GM12878 (cell line): ENCODE data around the gene SLC6A2. TPM values are rescaled to one million over a fixed set of nuclear protein-coding genes. Genes with fewer than 3 reads are reported as not detected.

Experiments
- ATAC-seq: fragments of 200-7000 bp; cut with Tn5 transposase; 3 replicates; pipeline ENCODE4 v1.9.1; 2020; ENCODE audit warnings: mild to moderate bottlenecking, moderate library complexity
- BruUV-seq: library from RNA; stranded (reverse); fragments of 400-500 nt; replicated peaks from 2 replicates; lab custom pipeline; 2021; lab: Mats Ljungman, UMichigan
- CTCF ChIA-PET: fragments of 300-600 bp; sonication (Branson Sonifier 250); formaldehyde crosslinking; extraction: SDS; loops from one replicate; lab custom pipeline; 2021; ENCODE audit warnings: inconsistent platforms; lab: Yijun Ruan, JAX
- POLR2A ChIA-PET: fragments of 350-600 bp; formaldehyde crosslinking; extraction: SDS; loops from one replicate; lab custom pipeline; 2021; ENCODE audit warnings: inconsistent platforms; lab: Charles Lee
- RAD21 ChIA-PET: fragments of 300-600 bp; sonication (Branson Sonifier 250); formaldehyde crosslinking; loops from one replicate; lab custom pipeline; 2023; ENCODE audit warnings: antibody characterized with exemption; ENCODE audit not compliant: unreplicated experiment; lab: Charles Lee
- SMC1A ChIA-PET: fragments of 300-600 bp; sonication (Branson Sonifier 250); formaldehyde crosslinking; loops from one replicate; lab custom pipeline; 2023; ENCODE audit not compliant: unreplicated experiment, uncharacterized antibody; lab: Charles Lee
- DNase-seq: peaks from one replicate; pipeline ENCODE4 v3.0.0-alpha.2; 2011; ENCODE audit warnings: low read depth, low spot score
- FAIRE-seq: peaks from 3 replicates; lab custom pipeline; 2011; peaks lifted over from hg19 to GRCh38; lab: Jason Lieb, UNC
- H2AFZ ChIP-seq: 2 replicates; pipeline ENCODE4 v1.6.0; 2011; ENCODE audit warnings: low read depth, low read length, control low read depth; ENCODE audit not compliant: control insufficient read depth
- H3K27ac ChIP-seq: 2 replicates; pipeline ENCODE4 v1.5.1; 2011; ENCODE audit warnings: control low read depth; ENCODE audit not compliant: control insufficient read depth, insufficient read depth
- H3K27me3 ChIP-seq, 2 experiments: replicated peaks in 1 of 2; 2 replicates each; pipeline versions ENCODE4 v1.6.0 to v1.6.1; 2011; ENCODE audit warnings: low read length in 1 of 2; ENCODE audit not compliant: control insufficient read depth in 2 of 2, insufficient read depth in 2 of 2
- H3K36me3 ChIP-seq, 2 experiments: 2 replicates each; pipeline ENCODE4 v1.5.1; 2011; ENCODE audit warnings: low read length in 1 of 2; ENCODE audit not compliant: control insufficient read depth in 2 of 2, insufficient read depth in 2 of 2
- H3K4me1 ChIP-seq: 2 replicates; pipeline ENCODE4 v1.6.1; 2011; ENCODE audit warnings: mild to moderate bottlenecking, low read length, moderate library complexity, mixed read lengths; ENCODE audit not compliant: control insufficient read depth, insufficient read depth
- H3K4me2 ChIP-seq: 2 replicates; pipeline ENCODE4 v1.6.0; 2011; ENCODE audit warnings: control low read depth; ENCODE audit not compliant: control insufficient read depth, insufficient read depth
- H3K4me3 ChIP-seq: fragments of 200-600 bp; sonication (generic); 2 replicates; pipeline ENCODE4 v1.5.1; 2016
- H3K79me2 ChIP-seq: 2 replicates; pipeline ENCODE4 v1.6.0; 2011; ENCODE audit warnings: low read length; ENCODE audit not compliant: control insufficient read depth, insufficient read depth
- H3K9ac ChIP-seq: 2 replicates; pipeline ENCODE4 v1.8.0; 2011; ENCODE audit warnings: low read length, control low read depth, mixed read lengths; ENCODE audit not compliant: control insufficient read depth, insufficient read depth
- H3K9me3 ChIP-seq: replicated peaks from 3 replicates; pipeline ENCODE4 v1.5.1; 2011; ENCODE audit warnings: mild to moderate bottlenecking, low read length; ENCODE audit not compliant: control insufficient read depth, insufficient read depth
- H4K20me1 ChIP-seq: 2 replicates; pipeline ENCODE4 v1.6.0; 2011; ENCODE audit not compliant: control insufficient read depth, insufficient read depth
- BRCA1 ChIP-seq: IDR thresholded peaks from 2 replicates; pipeline ENCODE4 v1.6.1; 2011; ENCODE audit warnings: low read depth, low read length, improper control_type of control experiment
- CREB1 ChIP-seq: IDR thresholded peaks from 2 replicates; pipeline ENCODE4 v1.6.1; 2012; ENCODE audit warnings: low read depth, mild to moderate bottlenecking, inconsistent platforms
- IRF4 ChIP-seq: IDR thresholded peaks from 2 replicates; pipeline ENCODE4 v1.6.1; 2011; ENCODE audit warnings: low read depth, low read length
- PAX5 ChIP-seq: IDR thresholded peaks from 2 replicates; pipeline ENCODE4 v1.6.1; 2011; ENCODE audit warnings: low read depth, low read length, borderline replicate concordance
- POLR2A ChIP-seq: IDR thresholded peaks from 2 replicates; pipeline ENCODE4 v1.6.1; 2011; ENCODE audit warnings: low read depth, mild to moderate bottlenecking, low read length
- POLR2AphosphoS5 ChIP-seq: IDR thresholded peaks from 2 replicates; pipeline ENCODE4 v1.6.1; 2011; ENCODE audit warnings: mild to moderate bottlenecking, low read length, inconsistent platforms
- SIN3A ChIP-seq: IDR thresholded peaks from 2 replicates; pipeline ENCODE4 v1.6.1; 2012; ENCODE audit warnings: low read depth, low read length, improper control_type of control experiment
- SMAD1 ChIP-seq: fragments of 450-650 bp; IDR thresholded peaks from 2 replicates; pipeline ENCODE4 v1.6.1; 2018; ENCODE audit warnings: mild to moderate bottlenecking, low read depth; ENCODE audit not compliant: partially characterized antibody
- SMC3 ChIP-seq: IDR thresholded peaks from 2 replicates; pipeline ENCODE4 v1.6.1; 2011; ENCODE audit warnings: low read length, improper control_type of control experiment, borderline replicate concordance
- SPI1 ChIP-seq: IDR thresholded peaks from 2 replicates; pipeline ENCODE4 v1.6.1; 2011; ENCODE audit warnings: low read depth, mild to moderate bottlenecking, low read length, moderate library complexity, borderline replicate concordance; ENCODE audit not compliant: insufficient read depth
- SRF ChIP-seq, 2 experiments: IDR thresholded peaks; 2 replicates each; pipeline ENCODE4 v1.6.1; 2011; ENCODE audit warnings: low read depth in 2 of 2, low read length in 2 of 2, mild to moderate bottlenecking in 1 of 2, moderate library complexity in 1 of 2
- STAT1 ChIP-seq: fragments of 450-650 bp; conservative IDR thresholded peaks from 2 replicates; pipeline ENCODE4 v1.6.1; 2014; ENCODE audit warnings: antibody characterized with exemption, mild to moderate bottlenecking
- ZBED1 ChIP-seq: IDR thresholded peaks from 2 replicates; pipeline ENCODE4 v1.6.1; 2016; ENCODE audit warnings: borderline replicate concordance
- ZBTB33 ChIP-seq: fragments of 450-650 bp; IDR thresholded peaks from 2 replicates; pipeline ENCODE4 v1.6.1; 2017; ENCODE audit warnings: mild to moderate bottlenecking
- ZBTB40 ChIP-seq: fragments of 450-650 bp; IDR thresholded peaks from 2 replicates; pipeline ENCODE4 v1.6.1; 2016; ENCODE audit warnings: mild to moderate bottlenecking, moderate library complexity, borderline replicate concordance
- ZSCAN29 ChIP-seq: fragments of 450-650 bp; IDR thresholded peaks from 2 replicates; pipeline ENCODE4 v1.6.1; 2017; ENCODE audit warnings: mild to moderate bottlenecking, moderate library complexity
- in situ Hi-C: fragments of 300-500 bp; cut with MboI; formaldehyde crosslinking; loops from 9 replicates; pipeline ENCODE4 v1.14.3; 2018; ENCODE audit warnings: mixed read lengths
- intact Hi-C: fragments of 100-400 bp; cut with micrococcal nuclease; formaldehyde crosslinking; loops from one replicate; pipeline ENCODE4 v1.14.2; 2022; ENCODE audit not compliant: unreplicated experiment
- polyA plus RNA-seq, 11 experiments: library from polyadenylated mRNA; depleted of rRNA in 4 of 11; unstranded in 6 of 11; stranded (reverse) in 5 of 11; fragments of >200 nt; fragmentation: Nextera tagmentation in 4 of 11; fragmentation: Illumina TruSeq in 1 of 11; extraction: Ambion mirVana in 4 of 11; extraction: Trizol in 1 of 11; gene quantifications; 1 replicate in 1 of 11; 2 replicates in 10 of 11; pipeline versions ENCODE4 v1.2.1 to v1.2.3, GENCODE V29; 2011 to 2016; ENCODE audit warnings: inconsistent platforms in 2 of 11, missing spikeins in 2 of 11, low read depth in 1 of 11
- total RNA-seq, 4 experiments: library from RNA; depleted of rRNA in 3 of 4; stranded (reverse); fragments of >200 nt in 3 of 4; fragmentation: Illumina TruSeq in 1 of 4; extraction: Trizol in 1 of 4; gene quantifications; 2 replicates each; pipeline versions ENCODE4 v1.2.1 to v1.2.3, GENCODE V29; 2013 to 2021
- TF ChIP-seq, protein P1 (sequence below): IDR thresholded peaks from 2 replicates; pipeline ENCODE4 v1.6.1; 2011; ENCODE audit warnings: mild to moderate bottlenecking, low read depth, low read length, moderate library complexity; ENCODE audit not compliant: insufficient replicate concordance
- TF ChIP-seq, protein P2 (sequence below): IDR thresholded peaks from 2 replicates; pipeline ENCODE4 v1.6.1; 2012; ENCODE audit warnings: low read length, inconsistent platforms

The SLC6A2 gene
- total and polyA plus RNA-seq, 10 of the 15 experiments (the other 5 are each of a cell fraction or from before 2014, with no cell fraction given), result not detected

DNA sequence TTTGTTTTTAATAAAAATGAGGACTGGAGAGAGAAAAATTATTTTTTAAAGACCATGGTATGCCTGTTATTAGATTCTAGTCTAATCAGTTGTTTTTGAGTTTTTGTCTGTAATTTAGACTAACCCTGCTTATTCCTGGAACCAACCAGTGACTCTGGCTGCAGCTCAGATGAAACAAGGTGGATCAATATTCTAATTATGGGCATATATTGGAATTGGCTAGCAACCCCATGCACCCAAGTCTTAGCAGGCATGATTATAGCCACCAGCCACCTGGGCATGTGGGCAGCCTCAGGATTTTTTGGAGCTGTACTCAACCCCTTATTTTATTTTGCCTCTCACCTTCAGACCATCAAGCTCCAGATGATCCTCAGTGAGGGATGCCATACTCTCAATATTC, 21.6 kb upstream of the SLC6A2 start:
- BruUV-seq, result no TSS peak
- ChIA-PET SMC1A (no interaction called here), POLR2A (no interaction called here), CTCF (no interaction called here), RAD21 (no interaction called here)
- no peaks in the 10 kb centered on the region for H3K79me2 ChIP-seq
- H3K4me2 ChIP-seq, result no peak overlapping the region
- DNase-seq, result no peak
- ATAC-seq, result no peak
- no peaks in the 10 kb centered on the region for H3K9me3 ChIP-seq
- FAIRE-seq, result no peak
- no peaks in the 10 kb centered on the region for H3K4me1 ChIP-seq
- H2AFZ ChIP-seq, result no peak overlapping the region
- intact Hi-C loops, result no loop called here
- no peaks in the 10 kb centered on the region for H3K36me3 ChIP-seq
- TF ChIP-seq, protein P1, sequence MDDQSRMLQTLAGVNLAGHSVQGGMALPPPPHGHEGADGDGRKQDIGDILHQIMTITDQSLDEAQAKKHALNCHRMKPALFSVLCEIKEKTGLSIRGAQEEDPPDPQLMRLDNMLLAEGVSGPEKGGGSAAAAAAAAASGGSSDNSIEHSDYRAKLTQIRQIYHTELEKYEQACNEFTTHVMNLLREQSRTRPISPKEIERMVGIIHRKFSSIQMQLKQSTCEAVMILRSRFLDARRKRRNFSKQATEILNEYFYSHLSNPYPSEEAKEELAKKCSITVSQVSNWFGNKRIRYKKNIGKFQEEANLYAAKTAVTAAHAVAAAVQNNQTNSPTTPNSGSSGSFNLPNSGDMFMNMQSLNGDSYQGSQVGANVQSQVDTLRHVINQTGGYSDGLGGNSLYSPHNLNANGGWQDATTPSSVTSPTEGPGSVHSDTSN, result no peak
- TF ChIP-seq BRCA1 (no peak), IRF4 (no peak), SMC3 (no peak), ZSCAN29 (no peak), SPI1 (no peak), POLR2AphosphoS5 (no peak), ZBED1 (no peak), SMAD1 (no peak), STAT1 (no peak), SIN3A (no peak), ZBTB33 (no peak), PAX5 (no peak), SRF (IDR thresholded peaks at IDR 0.05; ENCODE audit: low read depth in 2 of 2, low read length in 2 of 2) (no peak), ZBTB40 (no peak), CREB1 (no peak), POLR2A (no peak)
- TF ChIP-seq, protein P2, sequence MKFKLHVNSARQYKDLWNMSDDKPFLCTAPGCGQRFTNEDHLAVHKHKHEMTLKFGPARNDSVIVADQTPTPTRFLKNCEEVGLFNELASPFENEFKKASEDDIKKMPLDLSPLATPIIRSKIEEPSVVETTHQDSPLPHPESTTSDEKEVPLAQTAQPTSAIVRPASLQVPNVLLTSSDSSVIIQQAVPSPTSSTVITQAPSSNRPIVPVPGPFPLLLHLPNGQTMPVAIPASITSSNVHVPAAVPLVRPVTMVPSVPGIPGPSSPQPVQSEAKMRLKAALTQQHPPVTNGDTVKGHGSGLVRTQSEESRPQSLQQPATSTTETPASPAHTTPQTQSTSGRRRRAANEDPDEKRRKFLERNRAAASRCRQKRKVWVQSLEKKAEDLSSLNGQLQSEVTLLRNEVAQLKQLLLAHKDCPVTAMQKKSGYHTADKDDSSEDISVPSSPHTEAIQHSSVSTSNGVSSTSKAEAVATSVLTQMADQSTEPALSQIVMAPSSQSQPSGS, result no peak
- in situ Hi-C loops, result no loop called here
- H4K20me1 ChIP-seq, result no peaks in the 10 kb centered on the region
- no peak overlapping the region for H3K27ac ChIP-seq
- no peak overlapping the region for H3K4me3 ChIP-seq
- H3K9ac ChIP-seq, result no peak overlapping the region
- no peaks in the 10 kb centered on the region for H3K27me3 ChIP-seq
